Adrenal gland (tissue), 12 donors: ENCODE measurements around the gene TIMP3. TPM values are rescaled to one million over a fixed set of nuclear protein-coding genes. Genes with fewer than 3 reads are reported as not detected.

Experiments
- DNase-seq, 7 donors: peaks; one replicate each; pipeline ENCODE4 v3.0.0-alpha.2; 2019 to 2020
- H3K27ac ChIP-seq, 5 donors: fragments of 200-600 bp; sonication (generic) in 4 of 5; 1 replicate in 3 of 5; 2 replicates in 2 of 5; pipeline versions ENCODE4 v1.5.1 to v1.8.0; 2016 to 2020; ENCODE audit warnings: mild to moderate bottlenecking in 1 of 5
- H3K27me3 ChIP-seq: fragments of 200-600 bp; 2 replicates; pipeline ENCODE4 v1.8.0; 2021
- H3K36me3 ChIP-seq, 2 donors: fragments of 200-600 bp; replicated peaks in 1 of 2; 1 replicate in 1 of 2; 2 replicates in 1 of 2; pipeline versions ENCODE4 v1.5.1 to v1.8.0; 2018 to 2022
- H3K4me1 ChIP-seq, 2 donors: fragments of 200-600 bp; replicated peaks in 1 of 2; 1 replicate in 1 of 2; 2 replicates in 1 of 2; pipeline versions ENCODE4 v1.5.1 to v1.8.0; 2018 to 2021
- H3K4me3 ChIP-seq, 4 donors: fragments of 200-600 bp; sonication (generic) in 3 of 4; one replicate each; pipeline ENCODE4 v1.5.1; 2016 to 2018
- H3K9me3 ChIP-seq, 3 donors: fragments of 200-600 bp; sonication (generic) in 1 of 3; replicated peaks in 1 of 3; 1 replicate in 2 of 3; 2 replicates in 1 of 3; pipeline versions ENCODE4 v1.5.1 to v1.8.0; 2016 to 2021
- POLR2A ChIP-seq, 2 donors: fragments of 450-650 bp; IDR thresholded peaks; one replicate each; pipeline ENCODE4 v1.6.1; 2017; ENCODE audit warnings: antibody characterized with exemption in 2 of 2, mild to moderate bottlenecking in 2 of 2, moderate library complexity in 1 of 2
- WGBS, 4 donors: extraction: QIAGEN DNeasy Blood & Tissue Kit in 2 of 4; methylation state at CpG; one replicate each; pipeline versions ENCODE4 v1.1.5 to v1.1.7; 2013 to 2017; 5-methylcytosine and 5-hydroxymethylcytosine counted together
- intact Hi-C, 2 donors: fragments of 100-400 bp; cut with DNase I; formaldehyde crosslinking; loops; one replicate each; pipeline versions ENCODE4 v1.14.1 to v1.15.0; 2022 to 2023
- polyA plus RNA-seq, 3 donors: library from polyadenylated mRNA; stranded (reverse); fragments of 200-250 nt in 2 of 3; fragments of 350-450 nt in 1 of 3; fragmentation: Illumina TruSeq in 1 of 3; extraction: RNeasy Lipid Tissue Mini Kit (QIAGEN cat#74804) in 1 of 3; gene quantifications; one replicate each; pipeline ENCODE4 v1.2.3, GENCODE V29; 2013 to 2014
- total RNA-seq, 9 donors: library from RNA; depleted of rRNA in 4 of 9; stranded (reverse); fragments of >200 nt in 4 of 9; fragments of 120-200 nt in 1 of 9; fragmentation: NEBNext Ultra II Directional in 1 of 9; extraction: Animal tissue kit (Norgen Biotek cat#: 25700) in 1 of 9; gene quantifications; one replicate each; pipeline versions ENCODE4 v1.1.0 to v1.2.4, GENCODE V29; 2013 to 2023
- TF ChIP-seq, protein P1 (sequence below), 6 experiments: fragments of 450-650 bp in 4 of 6; fragments of 200-600 bp in 2 of 6; sonication (generic) in 1 of 6; IDR thresholded peaks; 1 replicate in 5 of 6; 2 replicates in 1 of 6; pipeline versions ENCODE4 v1.5.1 to v1.8.0; 2016 to 2021; ENCODE audit warnings: antibody characterized with exemption in 6 of 6, mild to moderate bottlenecking in 2 of 6, moderate library complexity in 1 of 6
- donor health status: healthy with polysubstance abuse.
- donor health status: Bipolar disorder and iron deficiency.
- donor health status: DM: yes; HTN: yes; CAD: no.
- donor health status: DM: no; HTN: no; CAD: no.
- donor health status: DM: no; HTN: no; CAD: no.
- donor health status: DM: yes; HTN: yes; CAD: no.

The TIMP3 gene
- total and polyA plus RNA-seq, 12 donors = 78.0 to 677 (median 334) TPM

DNA sequence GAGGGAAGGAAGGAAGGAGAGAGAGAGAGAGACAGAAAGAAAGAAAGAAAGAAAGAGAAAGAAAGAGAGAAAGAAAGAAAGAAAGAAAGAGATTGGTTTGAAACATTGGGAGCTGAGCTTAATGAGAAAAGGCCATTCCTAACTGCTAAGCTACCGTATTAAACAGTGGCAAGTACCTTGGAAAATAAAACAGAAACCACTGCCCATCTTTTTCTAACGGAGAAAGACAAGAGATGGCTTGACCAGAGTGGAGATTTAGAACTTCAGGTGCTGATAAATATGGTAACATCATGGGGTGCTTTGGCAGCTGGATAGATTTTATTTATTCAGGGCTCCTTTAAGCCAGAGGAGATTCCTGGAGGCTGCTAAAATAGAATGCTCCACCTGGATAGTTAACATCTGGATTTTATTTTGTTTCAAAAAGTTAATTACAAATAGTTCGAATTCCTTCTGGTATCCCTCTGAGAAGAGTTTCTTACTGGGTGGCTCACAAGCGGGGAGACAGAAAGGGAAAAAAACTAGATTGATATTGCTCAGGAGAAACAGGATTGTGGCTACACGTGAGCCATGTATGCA, 12.9 kb downstream of the TIMP3 start:
- H3K27me3 ChIP-seq = no peaks in the 10 kb centered on the region
- H3K9me3 ChIP-seq = no peaks in the 10 kb centered on the region
- intact Hi-C loops = no loop called here
- H3K27ac ChIP-seq = peak overlapping the region in 1 of 5 donors; percentile 11
- H3K36me3 ChIP-seq = no peaks in the 10 kb centered on the region
- H3K4me3 ChIP-seq = no peak overlapping the region
- H3K4me1 ChIP-seq = peaks cover 7 to 86% of the 10 kb centered on the region in 2 donors
- DNase-seq = no peak
- WGBS, 4 donors = 64 to 76% (median 70%) methylated on average over 5 of the region's 5 CpGs
- TF ChIP-seq POLR2A (IDR thresholded peaks at IDR 0.05) = no peak
- TF ChIP-seq, protein P1, sequence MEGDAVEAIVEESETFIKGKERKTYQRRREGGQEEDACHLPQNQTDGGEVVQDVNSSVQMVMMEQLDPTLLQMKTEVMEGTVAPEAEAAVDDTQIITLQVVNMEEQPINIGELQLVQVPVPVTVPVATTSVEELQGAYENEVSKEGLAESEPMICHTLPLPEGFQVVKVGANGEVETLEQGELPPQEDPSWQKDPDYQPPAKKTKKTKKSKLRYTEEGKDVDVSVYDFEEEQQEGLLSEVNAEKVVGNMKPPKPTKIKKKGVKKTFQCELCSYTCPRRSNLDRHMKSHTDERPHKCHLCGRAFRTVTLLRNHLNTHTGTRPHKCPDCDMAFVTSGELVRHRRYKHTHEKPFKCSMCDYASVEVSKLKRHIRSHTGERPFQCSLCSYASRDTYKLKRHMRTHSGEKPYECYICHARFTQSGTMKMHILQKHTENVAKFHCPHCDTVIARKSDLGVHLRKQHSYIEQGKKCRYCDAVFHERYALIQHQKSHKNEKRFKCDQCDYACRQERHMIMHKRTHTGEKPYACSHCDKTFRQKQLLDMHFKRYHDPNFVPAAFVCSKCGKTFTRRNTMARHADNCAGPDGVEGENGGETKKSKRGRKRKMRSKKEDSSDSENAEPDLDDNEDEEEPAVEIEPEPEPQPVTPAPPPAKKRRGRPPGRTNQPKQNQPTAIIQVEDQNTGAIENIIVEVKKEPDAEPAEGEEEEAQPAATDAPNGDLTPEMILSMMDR (IDR thresholded peaks at IDR 0.05) = no peak

DNA sequence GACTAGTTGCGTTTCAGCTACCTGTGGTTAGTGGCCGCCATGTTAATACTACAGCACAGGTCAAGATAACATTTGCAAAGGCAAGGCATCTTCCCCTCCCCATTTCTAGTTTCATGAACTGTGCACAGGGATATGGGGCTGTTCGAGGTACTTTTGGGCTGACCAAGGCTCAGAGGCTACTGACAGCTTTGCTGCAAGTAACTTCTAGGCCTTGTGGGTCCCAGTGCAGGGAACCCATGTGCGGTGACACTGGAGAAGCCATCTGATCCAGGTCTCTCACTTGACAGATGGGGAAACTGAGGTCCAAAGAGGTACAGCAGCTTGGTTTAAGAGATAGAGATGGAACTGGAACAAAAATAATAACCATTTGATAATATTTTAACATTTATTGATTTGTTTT, 13.6 kb downstream of the TIMP3 start:
- DNase-seq = no peak
- WGBS, 4 donors = 79 to 96% (median 91%) methylated on average over 4 of the region's 4 CpGs
- Histone ChIP-seq H3K4me1 (peaks cover 7 to 85% of the 10 kb centered on the region in 2 donors), H3K36me3 (no peaks in the 10 kb centered on the region), H3K4me3 (no peak overlapping the region), H3K27me3 (no peaks in the 10 kb centered on the region), H3K9me3 (no peaks in the 10 kb centered on the region), H3K27ac (no peak overlapping the region)
- intact Hi-C loops = no loop called here
- TF ChIP-seq POLR2A (IDR thresholded peaks at IDR 0.05) = no peak
- TF ChIP-seq, protein P1 (IDR thresholded peaks at IDR 0.05) = no peak

DNA sequence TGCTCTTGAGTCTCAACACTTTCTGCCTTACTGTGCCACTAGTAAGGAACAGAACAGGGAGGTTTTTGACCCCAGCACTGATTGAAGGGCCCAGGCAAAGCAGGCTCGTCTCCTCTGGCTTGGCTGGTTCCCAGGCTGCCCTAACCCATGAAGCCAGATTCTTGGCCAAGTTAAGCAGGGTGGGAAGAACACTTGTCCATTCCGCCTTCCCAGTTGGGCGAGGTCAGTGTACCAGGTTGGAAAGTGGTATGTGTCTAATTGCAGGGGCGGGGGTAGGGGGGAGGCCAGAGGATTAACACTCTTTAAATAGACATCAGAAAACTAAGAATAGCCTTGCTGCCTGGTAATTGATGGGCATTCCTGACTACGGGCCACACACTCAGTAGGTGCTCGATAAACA, 14.4 kb downstream of the TIMP3 start:
- no peaks in the 10 kb centered on the region for H3K9me3 ChIP-seq
- H3K4me1 ChIP-seq = peaks cover 7 to 84% of the 10 kb centered on the region in 2 donors
- H3K4me3 ChIP-seq = no peak overlapping the region
- no peaks in the 10 kb centered on the region for H3K27me3 ChIP-seq
- intact Hi-C loops = no loop called here
- no peak for DNase-seq
- no peaks in the 10 kb centered on the region for H3K36me3 ChIP-seq
- H3K27ac ChIP-seq = peak overlapping the region in 1 of 5 donors; percentile 17
- WGBS, 4 donors = 60 to 74% (median 68%) methylated on average over 3 to 6 of the region's 6 CpGs
- TF ChIP-seq POLR2A (IDR thresholded peaks at IDR 0.05) = no peak
- TF ChIP-seq, protein P1 (IDR thresholded peaks at IDR 0.05) = no peak

DNA sequence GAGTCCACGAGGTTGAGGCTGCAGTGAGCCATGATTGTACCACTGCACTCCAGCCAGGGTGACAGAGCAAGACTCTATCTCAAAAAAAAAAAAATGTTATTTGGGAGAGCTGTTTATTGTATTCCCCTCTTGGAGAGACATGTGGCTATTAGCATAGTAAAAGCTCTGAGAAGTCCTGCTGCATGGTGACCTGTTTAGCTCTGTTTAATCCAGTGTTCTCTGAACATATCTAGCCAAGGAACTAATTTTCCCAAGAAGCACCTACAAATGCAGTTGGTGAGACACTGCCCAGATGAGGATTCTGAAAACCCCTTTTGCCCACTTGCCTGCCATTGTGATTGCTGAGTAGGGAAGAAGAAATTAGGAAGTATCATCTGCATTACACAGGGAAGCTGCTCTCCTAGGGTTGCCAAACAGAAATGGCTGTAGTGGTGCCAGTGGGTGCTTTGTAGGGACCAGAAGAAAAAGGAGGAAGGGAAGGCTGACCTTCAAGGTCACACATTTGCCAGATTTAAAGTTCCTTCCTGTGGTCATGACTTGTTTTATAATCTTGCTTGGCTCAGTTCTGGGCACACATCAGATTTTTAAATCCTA, 15.7 kb downstream of the TIMP3 start:
- no peak for TF ChIP-seq POLR2A (IDR thresholded peaks at IDR 0.05)
- TF ChIP-seq, protein P1 (IDR thresholded peaks at IDR 0.05) = no peak
- Histone ChIP-seq H3K36me3 (peaks cover 0 to 5% of the 10 kb centered on the region in 2 donors), H3K9me3 (no peaks in the 10 kb centered on the region), H3K27me3 (no peaks in the 10 kb centered on the region), H3K4me1 (peaks cover 7 to 74% of the 10 kb centered on the region in 2 donors), H3K4me3 (no peak overlapping the region), H3K27ac (peak overlapping the region in 2 of 5 donors; percentile 20 to 24)
- 64 to 95% (median 70%) methylated on average over 1 of the region's 1 CpG for WGBS, 4 donors
- intact Hi-C loops = no loop called here
- no peak for DNase-seq
